ENCODE data around the gene TMED1.

The TMED1 gene

DNA sequence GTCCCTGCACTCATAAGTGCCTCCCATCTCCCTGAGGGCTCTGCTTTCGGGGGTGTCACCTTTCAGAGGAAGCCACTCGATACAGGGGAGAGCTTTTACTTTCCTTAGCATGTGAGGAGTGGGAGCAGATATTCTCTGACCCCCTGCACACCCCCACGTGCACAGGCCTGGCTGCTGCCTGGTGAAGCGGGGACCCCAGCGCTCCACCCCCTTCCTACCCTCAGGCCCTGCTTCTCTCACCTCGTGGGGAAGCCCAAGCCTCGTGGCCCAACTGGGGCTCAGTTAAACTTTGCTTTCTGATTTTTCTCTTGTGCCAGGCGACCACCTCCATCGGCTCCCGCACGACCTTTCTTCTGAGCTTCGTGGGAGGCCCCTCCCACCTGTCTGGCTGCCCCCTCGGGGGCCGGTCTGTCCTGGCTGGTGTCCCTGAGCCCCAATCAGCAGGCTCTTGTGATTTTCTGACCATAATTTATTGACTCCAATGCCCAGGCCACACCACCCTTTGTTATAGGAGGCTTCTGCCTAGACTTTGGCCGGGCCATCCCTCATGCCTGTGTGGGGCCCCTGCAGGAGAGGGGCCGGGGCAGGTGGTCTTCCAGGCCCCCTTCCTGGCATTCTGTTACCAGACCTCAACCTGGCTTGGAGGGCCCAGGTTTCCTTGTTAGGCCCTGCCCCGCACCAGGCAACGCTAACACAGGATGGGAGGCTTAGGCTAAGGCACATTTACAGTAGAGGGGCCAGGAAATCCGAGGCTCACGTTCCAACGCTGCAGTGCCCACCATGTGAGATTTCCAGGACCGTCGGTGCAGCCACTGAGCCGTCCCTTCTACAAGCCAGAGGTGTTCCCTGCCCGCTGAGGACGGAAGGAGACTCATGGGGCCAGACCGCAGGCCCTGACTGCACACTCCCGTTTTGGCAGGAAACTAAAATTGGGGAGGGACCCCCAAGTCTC is 3.7 kb downstream of the TMED1 start:
- DNase-seq (ENCODE audit: low read depth in 3 of 3) = no peak

DNA sequence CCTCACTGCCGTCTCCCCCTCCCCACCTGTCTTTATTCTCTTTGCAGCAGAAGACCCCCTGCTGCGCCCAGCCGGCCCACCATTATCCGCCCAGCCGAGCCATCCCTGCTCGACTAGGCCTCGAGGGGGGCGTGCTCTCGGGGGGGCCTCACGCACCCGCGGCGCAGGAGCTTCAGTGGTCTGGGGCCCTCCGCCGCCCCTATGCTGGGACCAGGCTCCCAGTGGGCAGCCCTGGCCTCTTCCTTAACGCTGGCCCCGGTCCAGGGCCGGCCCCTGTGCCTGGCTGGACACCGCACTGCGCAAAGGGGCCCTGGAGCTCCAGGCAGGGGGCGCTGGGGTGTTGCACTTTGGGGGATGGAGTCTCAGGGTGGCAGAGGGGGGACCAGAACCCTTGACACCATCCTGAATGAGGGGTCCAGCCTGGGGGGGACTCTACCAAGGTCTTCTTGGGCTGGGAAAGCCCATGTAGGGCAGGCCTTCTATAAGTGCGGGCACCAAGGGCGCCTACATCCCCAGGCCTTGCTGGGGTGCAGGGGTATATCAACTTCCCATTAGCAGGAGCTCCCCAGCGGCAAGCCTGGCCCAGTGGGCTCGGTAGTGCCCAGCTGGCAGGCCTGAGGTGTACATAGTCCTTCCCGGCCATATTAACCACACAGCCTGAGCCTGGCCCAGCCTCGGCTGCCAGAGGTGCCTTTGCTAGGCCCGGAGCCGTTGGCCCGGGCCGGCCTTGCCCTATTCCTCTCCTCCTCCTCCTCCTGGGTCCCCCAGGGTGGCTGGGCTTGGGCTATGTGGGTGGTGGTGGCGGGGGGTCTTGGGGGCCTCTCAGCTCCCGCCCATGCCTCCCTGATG is 4.9 kb downstream of the TMED1 start:
- no peak for DNase-seq (ENCODE audit: low read depth in 3 of 3)

DNA sequence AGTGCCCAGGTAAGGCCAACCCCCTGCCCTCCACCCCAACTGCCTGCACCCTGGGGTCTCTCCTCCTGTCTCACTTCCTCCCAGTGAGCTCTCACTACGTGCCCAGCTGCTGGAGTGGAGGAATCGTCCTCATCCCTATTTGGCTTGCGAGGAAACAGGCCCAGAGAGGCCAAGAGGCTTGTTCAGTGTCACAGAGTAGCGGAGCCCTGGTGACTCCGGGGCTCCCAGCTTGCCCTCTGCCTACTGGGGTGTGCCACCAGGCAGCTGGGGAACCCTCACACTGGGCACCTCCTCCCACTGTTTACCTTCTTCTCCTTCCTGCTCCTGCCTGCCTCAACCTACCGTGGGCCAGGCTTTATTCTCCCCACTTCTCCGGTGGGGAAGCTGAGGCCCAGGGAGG is 5.6 kb downstream of the TMED1 start:
- no peak for DNase-seq (ENCODE audit: low read depth in 3 of 3)

DNA sequence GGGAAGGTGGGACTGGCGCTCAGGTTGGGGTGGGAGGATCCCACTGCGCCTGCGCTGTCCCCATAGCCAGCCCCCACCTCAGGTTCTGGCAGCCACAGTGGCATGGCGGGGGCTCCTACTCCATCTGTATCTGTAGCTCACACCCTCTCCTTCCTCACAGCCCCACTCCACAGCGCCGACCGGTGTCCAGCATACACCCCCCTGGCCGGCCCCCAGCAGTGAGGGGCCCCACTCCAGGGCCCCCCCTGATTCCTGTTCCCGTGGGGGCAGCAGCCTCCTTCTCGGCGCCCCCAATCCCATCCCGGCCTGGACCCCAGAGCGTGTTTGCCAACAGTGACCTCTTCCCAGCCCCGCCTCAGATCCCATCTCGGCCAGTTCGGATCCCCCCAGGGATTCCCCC is 6.0 kb downstream of the TMED1 start:
- no peak for DNase-seq (ENCODE audit: low read depth in 3 of 3)

DNA sequence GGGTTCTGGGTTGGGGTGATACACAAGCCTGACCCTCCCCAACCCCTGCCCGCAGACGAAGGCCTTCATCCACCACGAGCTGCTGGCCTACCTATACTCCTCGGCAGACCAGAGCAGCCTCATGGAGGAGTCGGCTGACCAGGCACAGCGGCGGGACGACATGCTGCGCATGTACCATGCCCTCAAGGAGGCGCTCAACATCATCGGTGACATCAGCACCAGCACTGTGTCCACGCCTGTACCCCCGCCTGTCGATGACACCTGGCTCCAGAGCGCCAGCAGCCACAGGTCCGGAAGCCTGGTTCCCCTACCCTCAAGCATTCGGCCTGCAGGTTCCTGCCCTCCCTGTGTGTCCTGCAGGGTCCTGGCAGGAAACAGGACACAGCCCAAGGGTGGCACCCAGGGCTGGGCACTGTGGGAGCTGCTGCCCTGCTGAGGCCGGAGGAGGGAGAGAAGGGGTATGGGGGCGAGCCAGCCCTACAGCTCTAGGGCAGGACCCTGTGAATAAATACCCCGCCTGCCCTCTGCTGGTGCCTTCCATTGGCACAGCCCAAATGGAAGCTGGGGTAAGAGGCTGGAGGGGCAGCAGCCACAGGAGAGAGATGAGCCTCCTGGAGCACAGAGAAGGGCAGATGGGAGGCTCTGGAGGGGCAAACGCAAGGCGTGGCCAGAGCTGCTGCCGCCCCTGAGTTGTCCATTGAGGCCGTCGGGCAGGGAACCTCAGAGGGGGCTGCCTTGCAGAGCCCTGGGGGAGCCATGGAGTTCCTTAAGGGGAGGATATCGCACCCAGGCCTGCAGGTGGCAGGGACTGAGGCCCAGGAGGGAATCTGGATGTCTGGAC is 6.8 kb downstream of the TMED1 start:
- no peak for DNase-seq (ENCODE audit: low read depth in 3 of 3)

DNA sequence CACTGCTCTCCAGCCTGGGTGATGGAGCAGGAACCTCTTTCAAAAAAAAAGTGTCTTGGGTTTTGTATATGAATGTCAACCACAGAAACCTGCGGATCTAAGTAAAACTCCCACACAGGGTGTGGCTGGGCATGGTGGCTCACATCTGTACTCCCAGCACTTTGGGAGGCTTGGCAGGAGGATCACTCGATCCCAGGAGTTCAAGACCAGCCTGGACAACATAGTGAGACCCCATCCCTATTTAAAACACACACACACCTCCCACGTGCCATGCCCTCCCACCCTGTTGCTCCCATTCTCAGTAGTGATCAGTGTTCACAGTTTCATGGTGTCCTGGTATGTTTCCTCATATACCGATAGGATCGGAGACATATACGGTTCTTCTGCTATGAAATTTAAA is 9.2 kb downstream of the TMED1 start:
- DNase-seq (ENCODE audit: low read depth in 3 of 3) = no peak

DNA sequence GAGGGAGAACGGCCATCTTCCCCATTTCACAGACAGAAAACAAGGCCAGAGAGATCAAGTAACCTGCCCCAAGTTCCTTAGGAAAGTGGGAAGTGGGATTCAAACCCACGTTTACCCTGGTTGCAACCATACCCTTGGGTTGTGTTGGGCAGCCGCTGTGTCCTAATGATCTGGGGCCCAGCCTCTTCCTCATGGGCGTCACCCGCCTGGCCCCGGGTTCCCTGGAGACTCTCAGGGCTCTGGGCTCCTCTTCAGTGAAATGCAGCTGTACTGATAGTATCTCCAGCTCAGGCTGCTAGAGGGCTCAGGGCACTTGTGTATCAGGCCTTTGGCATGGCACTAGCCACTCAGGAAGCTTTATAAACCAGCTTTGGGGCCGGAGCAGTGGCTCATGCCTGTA is 9.8 kb downstream of the TMED1 start:
- no peak for DNase-seq (ENCODE audit: low read depth in 3 of 3)

DNA sequence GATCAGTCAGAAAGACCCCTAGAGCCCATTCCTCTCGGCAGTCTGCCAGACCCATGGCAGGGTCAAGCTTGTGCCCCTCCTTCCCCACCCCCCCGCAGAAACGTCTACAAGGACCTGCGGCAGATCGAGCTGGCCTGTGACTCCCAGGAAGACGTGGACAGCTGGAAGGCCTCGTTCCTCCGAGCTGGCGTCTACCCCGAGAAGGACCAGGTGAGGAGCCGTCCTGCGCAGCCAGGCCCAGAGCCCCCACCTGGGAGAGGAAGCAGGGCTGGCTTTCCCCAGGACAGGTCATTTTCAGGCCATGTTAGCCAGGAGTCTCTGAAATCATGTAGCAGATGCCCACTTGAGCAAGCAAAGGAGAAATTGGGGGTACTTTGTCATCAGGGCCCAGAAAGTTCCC is 12.3 kb downstream of the TMED1 start:
- DNase-seq (ENCODE audit: low read depth in 3 of 3) = no peak

DNA sequence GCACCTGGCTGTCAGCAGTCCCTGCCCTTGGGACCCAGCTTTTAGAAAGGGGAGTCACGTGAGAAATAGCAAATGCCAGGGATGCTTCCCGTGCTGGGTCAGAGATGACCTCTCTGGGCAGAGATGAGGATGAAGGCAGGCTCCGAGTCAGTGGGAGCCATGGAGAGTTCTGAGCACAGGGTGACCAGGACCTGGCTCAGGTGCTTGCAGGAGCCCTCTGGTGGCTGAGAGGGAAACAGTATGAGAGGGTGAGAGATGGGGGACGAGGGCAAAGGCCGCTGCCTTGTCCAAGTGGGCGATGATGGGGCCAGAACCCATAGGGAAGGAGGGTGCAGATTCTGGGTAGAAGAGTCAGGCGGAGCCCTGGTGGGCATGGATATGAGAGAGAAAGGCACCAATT is 15.8 kb downstream of the TMED1 start:
- no peak for DNase-seq (ENCODE audit: low read depth in 3 of 3)

DNA sequence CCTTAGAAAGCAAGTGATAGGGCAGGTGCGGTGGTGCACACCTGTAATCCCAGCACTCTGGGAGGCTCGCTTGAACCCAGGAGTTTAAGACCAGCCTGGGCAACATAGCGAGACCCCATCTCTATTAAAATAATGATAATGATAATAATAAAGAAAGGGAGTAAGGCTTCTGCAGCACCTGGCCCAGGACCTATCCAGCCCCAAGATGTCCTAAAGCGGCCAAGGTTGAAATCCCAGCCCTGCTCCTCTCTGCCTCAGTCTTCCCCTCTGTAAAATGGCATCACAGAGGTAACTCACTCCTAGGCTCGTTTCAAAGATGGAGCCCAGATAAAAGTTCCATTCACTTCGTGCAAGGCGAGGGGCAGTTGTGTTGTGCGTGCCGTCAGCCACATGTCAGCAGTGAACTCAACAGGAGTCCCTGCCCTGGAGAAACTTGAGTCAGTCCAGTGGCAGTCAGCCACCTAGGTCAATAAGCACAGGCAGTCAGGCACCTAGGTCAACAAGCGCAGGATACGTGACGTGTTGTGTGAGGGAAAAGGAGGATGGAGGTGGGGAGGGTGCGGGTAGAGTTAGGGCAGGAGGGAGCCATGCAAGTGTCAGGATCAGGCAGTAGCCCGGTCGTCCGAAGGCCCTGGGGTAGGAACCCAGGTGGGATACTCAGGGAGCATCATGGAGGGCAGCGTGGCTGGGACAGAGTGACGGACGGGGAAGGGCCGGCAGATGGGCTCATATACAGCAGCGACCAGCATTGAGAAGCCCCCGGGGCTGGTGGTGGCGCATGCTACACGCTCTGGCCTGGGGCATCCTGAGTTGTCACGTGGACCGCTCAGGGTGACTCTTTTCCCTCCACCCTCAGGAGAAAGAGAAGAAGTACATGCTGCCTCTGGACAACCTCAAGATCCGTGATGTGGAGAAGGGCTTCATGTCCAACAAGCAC is 16.6 kb downstream of the TMED1 start:
- DNase-seq (ENCODE audit: low read depth in 3 of 3) = no peak

DNA sequence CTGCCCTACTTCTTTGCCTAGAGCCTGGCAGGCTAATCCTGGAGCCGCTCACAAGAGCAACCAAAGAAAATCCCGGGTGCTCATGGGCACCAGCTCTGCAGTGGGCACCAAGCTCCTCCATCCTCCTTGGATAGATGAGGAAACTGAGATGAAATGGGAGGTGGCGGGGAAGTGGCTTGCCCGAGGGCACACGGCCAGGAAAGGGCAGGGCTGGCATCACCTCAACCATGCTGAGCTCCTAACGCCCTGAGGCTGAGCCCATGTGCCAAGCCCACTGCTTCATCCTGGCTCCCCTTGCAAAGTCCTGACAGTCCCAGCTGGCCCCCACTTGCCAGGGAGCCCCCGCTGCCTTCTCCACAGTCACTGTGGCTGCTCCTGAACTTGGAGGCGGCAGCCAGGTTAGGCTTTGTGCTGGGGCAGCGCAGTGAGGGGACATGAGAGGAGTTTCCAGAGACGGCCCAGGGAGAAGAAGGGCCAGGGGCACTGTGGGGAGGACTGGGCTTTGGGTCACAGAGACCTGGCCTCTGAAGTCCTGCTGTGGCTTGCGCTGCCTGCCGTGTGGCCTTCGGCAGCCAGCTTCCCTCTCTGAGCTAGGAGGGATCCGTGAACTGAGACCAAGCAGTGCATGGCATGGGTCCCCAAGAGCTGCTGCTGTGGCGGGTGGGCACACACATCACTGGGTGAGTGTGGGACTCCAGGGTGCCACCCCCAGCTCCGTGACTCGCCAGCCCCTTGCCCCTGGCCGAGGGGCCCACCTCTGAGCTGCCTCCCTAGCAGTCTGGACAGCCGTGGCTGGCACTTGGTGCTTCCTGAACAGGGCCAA is 17.5 kb downstream of the TMED1 start:
- DNase-seq (ENCODE audit: low read depth in 3 of 3) = no peak

DNA sequence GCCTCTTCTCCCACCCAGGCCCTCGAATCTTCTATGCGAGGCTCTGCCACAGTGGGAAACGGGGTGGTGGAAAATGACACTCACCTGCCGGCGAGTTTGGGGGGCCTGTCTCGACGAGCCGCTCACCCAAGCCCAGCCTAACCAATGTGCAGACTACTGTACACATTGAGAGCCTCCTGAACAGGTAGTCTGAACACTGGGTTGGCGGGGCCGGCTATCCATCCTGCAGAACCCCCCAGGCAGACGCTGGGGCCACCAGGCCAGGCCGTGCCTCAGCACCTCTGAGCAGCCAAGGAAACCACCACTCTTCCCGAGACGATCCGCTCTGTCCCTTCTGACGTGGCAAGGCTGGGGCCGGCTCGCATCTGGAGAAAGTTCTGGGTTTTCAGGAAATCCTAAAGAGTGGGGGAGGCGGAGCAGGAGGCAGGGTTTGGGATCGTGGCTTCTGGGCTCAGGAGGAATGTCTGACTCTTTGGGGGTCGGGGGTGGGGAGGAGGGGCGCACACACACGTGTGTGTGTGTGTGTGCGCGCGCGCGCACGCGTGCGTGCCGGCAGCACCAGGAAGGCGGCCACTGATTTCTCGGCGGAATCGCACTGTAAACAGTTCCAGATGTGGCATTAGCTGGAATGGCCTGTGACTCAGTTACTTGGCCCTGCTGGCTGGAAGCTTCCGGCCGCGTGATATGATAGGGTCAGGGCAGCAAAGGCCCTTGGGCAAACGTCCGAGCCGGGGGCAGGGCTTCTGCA is 18.5 kb downstream of the TMED1 start:
- DNase-seq (ENCODE audit: low read depth in 3 of 3) = no peak

DNA sequence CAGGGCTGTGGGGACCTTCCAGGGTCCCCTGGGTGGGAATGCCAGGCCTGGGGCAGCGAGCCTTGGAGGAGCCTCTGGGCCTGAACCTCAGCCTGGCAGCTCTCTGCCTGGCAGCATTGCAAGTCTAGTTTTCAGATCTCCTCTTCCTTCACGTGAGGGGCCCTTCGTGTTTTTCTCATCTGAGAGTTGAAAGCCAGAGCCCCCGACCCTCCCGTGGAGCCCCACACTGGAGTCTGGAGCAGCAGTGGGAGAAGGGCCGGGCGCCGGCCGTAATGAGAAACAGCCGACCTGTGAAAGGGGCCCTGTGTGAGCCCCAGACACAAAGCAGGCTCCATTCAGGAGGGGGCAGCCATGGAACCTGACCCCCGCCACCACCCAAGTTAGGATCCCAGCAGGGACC is 19.3 kb downstream of the TMED1 start:
- DNase-seq (ENCODE audit: low read depth in 3 of 3) = no peak

DNA sequence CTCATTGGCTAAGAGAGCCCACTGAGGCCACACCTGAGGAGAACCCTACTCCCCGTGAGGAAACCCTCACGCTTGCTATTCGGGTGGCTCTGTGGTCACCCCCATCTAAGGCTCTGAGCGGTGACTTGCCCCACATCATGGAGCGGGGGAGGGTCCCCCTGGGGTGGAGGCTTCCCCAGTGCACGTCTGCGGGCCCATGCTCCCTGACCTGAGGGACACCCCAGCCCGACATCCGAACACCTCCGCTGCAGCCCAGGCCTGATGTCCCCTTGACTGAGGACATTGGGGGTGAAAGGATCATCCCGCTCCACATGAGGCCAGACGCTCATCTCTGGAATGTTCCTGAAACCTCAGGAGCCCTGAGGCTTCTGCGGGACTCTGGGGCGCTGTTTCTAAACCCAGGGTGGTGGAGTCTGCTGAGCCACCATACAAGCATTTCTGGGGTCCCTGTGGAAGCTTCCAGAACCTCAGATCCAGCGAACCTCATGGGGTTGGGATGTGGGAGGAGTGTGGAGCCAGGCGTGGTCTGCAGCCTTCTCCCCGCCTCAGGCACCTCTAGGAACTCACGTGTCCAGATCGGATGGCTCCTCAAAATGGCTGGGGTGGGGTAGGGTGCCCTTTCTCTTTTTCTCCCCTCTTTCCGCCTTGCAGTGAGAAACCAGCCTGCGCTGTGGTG is 19.9 kb downstream of the TMED1 start:
- no peak for DNase-seq (ENCODE audit: low read depth in 3 of 3)

DNA sequence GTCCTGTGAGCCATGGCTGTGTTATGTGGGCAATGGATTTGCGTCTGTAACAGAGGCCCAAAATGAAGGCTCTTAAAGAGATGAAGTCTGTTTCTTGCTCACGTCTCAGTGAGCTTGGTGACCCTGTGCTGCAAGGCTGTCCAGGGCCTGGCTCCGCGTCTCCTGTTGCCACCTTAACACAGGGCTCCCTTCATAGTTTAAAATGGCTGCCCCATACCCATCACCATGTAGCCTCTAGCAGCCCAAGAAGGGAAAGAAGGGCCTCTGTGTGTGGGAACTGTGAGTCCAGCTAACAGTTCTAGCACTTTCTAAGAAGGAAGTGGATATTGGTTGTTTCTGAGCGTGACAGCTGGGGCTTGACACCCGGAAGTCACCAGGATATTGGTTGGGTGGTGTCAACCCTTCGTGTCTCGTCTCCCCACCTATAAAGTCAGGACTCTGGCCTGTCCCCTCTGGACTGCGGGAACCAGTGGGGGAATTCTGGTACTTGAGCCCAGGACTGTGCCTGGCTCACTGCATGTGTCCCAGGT is 20.9 kb downstream of the TMED1 start:
- DNase-seq (ENCODE audit: low read depth in 3 of 3) = no peak

DNA sequence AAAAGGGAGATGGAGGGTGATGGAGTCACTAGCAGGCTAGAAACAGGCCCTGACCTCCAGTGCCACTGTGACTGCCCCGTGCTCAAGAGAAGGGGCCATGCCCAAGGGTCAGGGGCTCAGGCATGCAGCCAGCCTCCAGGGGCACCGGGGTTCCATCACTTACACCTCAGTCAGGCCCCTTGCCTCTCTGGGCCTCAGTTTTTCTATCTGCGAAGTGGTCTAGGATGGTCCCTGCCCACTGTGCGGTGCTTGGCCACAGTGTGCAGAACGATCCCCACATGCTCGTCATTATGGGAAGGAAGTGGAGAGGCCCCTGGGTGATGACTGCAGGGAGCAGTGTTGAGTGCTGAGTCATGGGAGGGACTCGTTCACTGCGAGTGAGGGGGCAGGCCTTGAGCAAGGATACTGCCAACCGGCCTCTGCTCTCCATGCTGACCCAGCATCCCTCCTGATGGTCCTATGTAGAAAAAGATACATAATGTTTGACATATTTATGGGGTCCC is 23.1 kb downstream of the TMED1 start:
- peak in 1 of 3 experiments; percentile 26 for DNase-seq (ENCODE audit: low read depth in 3 of 3)

DNA sequence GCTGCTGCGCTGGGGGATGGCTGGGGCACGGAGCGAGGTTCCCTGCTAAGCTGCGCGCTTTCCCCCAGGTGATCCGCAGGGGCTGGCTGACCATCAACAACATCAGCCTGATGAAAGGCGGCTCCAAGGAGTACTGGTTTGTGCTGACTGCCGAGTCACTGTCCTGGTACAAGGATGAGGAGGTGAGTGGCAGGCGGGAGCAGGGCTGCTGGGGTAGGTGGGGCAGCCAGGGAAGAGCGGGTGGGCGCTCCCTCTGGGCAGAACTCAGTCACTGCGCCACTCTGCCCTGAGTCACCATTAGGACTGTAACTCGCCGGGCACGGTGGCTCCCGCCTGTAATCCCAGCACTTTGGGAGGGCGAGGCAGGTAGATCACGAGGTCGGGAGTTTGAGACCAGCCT is 23.8 kb downstream of the TMED1 start:
- no peak for DNase-seq (ENCODE audit: low read depth in 3 of 3)
